ENCODE data around the gene CLDN2.

Gene CLDN2

DNA sequence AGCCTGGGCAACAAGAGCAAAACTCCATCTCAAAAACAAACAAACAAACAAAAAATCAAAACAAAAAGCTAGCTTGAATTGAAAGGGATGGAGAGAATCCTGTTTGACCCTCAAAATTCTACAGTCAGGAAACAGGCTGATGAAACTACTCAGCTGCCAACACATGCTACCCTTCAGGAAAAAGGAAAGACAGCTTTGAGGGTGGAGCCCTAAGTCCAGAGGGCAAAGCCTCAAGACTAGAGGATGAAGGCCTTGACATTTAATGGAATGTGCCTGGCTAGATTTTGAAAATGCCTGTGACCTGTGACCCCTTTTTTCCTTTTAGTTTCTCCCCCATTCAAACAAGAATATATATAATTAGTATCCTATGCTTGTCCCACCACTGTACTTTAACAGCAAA lies 52.7 kb downstream of the CLDN2 start:
- no peak for DNase-seq (ENCODE audit: low read depth)
- no peak overlapping the region for H3K4me3 ChIP-seq (replicated peaks; ENCODE audit: low read depth, low read length)
- TF ChIP-seq CTCF (IDR thresholded peaks at IDR 0.05; ENCODE audit: low read length, missing control alignments), result no peak

DNA sequence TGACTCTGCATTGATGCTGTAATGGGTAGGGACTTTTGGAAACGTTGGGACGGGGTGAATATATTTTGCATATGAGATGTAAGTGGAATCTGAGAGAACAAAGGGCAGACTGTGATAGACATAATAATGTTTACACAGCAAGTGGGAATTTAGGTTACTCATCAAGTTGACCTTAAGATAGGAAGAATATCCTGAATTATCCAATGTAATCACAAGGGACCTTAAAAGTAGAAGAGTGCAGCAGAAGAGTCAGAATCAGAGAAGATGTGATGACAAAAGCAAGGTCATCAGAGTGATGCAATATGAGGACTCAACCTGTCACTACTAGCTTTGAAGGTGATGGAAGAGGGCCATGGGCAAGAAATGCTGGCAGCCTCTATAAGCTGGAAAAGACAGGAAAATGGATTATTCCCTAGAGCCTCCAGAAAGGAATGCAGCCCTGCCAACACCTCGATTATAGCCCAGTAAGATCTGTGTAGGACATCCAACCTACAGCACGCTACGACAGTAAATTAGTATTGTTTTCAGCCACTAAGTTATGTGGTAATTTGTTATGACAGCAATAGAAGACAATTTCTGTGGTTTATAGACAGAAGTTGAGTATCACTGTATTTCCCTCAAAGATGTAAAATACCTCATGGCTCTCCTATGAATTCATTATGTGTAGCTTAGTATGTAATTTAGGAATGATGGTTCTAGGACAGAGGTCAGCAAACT lies 53.4 kb downstream of the CLDN2 start:
- no peak overlapping the region for H3K4me3 ChIP-seq (replicated peaks; ENCODE audit: low read depth, low read length)
- no peak for DNase-seq (ENCODE audit: low read depth)
- TF ChIP-seq CTCF (IDR thresholded peaks at IDR 0.05; ENCODE audit: low read length, missing control alignments), result no peak

- no peak for DNase-seq (ENCODE audit: low read depth)
- TF ChIP-seq CTCF (IDR thresholded peaks at IDR 0.05; ENCODE audit: low read length, missing control alignments), result no peak
- no peak overlapping the region for H3K4me3 ChIP-seq (replicated peaks; ENCODE audit: low read depth, low read length)
Measured at GRCh38 chrX:106976416-106976815, 56.2 kb downstream of the CLDN2 start.

Measured in fibroblast of pulmonary artery (primary cell).